Caco-2 (cell line): ENCODE results near the gene LMLN. TPM values are rescaled to one million over a fixed set of nuclear protein-coding genes. Genes with fewer than 3 reads are reported as not detected.

Experiments
- BruUV-seq: library from RNA; stranded (reverse); fragments of 400-500 nt; replicated peaks from 2 replicates; lab custom pipeline; 2021; lab: Mats Ljungman, UMichigan
- CTCF ChIA-PET: fragments of 300-600 bp; sonication (Branson Sonifier 250); formaldehyde crosslinking; loops from one replicate; lab custom pipeline; 2022; ENCODE audit warnings: antibody characterized with exemption; lab: Charles Lee
- POLR2A ChIA-PET: fragments of 300-600 bp; sonication (Branson Sonifier 250); formaldehyde crosslinking; loops from one replicate; lab custom pipeline; 2022; ENCODE audit warnings: antibody characterized with exemption; lab: Charles Lee
- DNase-seq, 2 experiments: peaks; one replicate each; pipeline versions ENCODE4 v3.0.0 to v3.0.0-alpha.2; 2020 to 2022
- H3K27me3 ChIP-seq: replicated peaks from 2 replicates; pipeline ENCODE4 v1.6.0; 2011; ENCODE audit warnings: low read length; ENCODE audit not compliant: control insufficient read depth, insufficient read depth
- H3K36me3 ChIP-seq: 2 replicates; pipeline ENCODE4 v1.5.1; 2011; ENCODE audit warnings: low read length; ENCODE audit not compliant: control insufficient read depth, insufficient read depth
- H3K4me1 ChIP-seq: fragments of 250-450 bp; sonication (Bioruptor Pico); 2 replicates; pipeline ENCODE4 v1.5.1; 2020; ENCODE audit warnings: mild to moderate bottlenecking
- H3K4me3 ChIP-seq: 2 replicates; pipeline ENCODE4 v1.5.1; 2011; ENCODE audit warnings: low read depth, mild to moderate bottlenecking, control low read depth, low read length
- H3K9me3 ChIP-seq: fragments of 250-450 bp; sonication (Bioruptor Pico); 2 replicates; pipeline ENCODE4 v1.5.1; 2020; ENCODE audit warnings: mild to moderate bottlenecking, moderate library complexity
- H3K27ac Mint-ChIP-seq: one replicate; pipeline ENCODE4 v1.8.0; 2022; ENCODE audit warnings: mixed read lengths; ENCODE audit not compliant: unreplicated experiment
- H3K27me3 Mint-ChIP-seq: one replicate; pipeline ENCODE4 v1.8.0; 2022; ENCODE audit warnings: mixed read lengths; ENCODE audit not compliant: insufficient read depth, unreplicated experiment
- H3K36me3 Mint-ChIP-seq: one replicate; pipeline ENCODE4 v1.8.0; 2022; ENCODE audit warnings: mild to moderate bottlenecking, mixed read lengths; ENCODE audit not compliant: insufficient read depth, unreplicated experiment
- H3K4me1 Mint-ChIP-seq: one replicate; pipeline ENCODE4 v1.8.0; 2022; ENCODE audit warnings: low read depth, mixed read lengths; ENCODE audit not compliant: unreplicated experiment
- H3K4me3 Mint-ChIP-seq: one replicate; pipeline ENCODE4 v1.8.0; 2022; ENCODE audit warnings: mild to moderate bottlenecking, moderate library complexity, mixed read lengths; ENCODE audit not compliant: unreplicated experiment
- H3K9me3 Mint-ChIP-seq: one replicate; pipeline ENCODE4 v1.8.0; 2022; ENCODE audit warnings: mixed read lengths; ENCODE audit not compliant: unreplicated experiment
- CTCF ChIP-seq, 2 experiments: fragments of 200-600 bp in 1 of 2; IDR thresholded peaks; 1 replicate in 1 of 2; 2 replicates in 1 of 2; pipeline versions ENCODE4 v1.5.1 to v1.8.0; 2011 to 2022; ENCODE audit warnings: antibody characterized with exemption in 1 of 2, control low read depth in 1 of 2, inconsistent platforms in 1 of 2, low read depth in 1 of 2, low read length in 1 of 2, mild to moderate bottlenecking in 1 of 2, moderate library complexity in 1 of 2; ENCODE audit not compliant: insufficient read depth in 1 of 2, severe bottlenecking in 1 of 2, unreplicated experiment in 1 of 2
- intact Hi-C: fragments of 100-400 bp; cut with micrococcal nuclease; formaldehyde crosslinking; loops from one replicate; pipeline ENCODE4 v1.10.0; 2022; ENCODE audit not compliant: unreplicated experiment
- total RNA-seq: library from RNA; stranded (reverse); gene quantifications from 2 replicates; pipeline ENCODE4 v1.2.3, GENCODE V29; 2022

Gene LMLN
- total RNA-seq, 1 experiment from 2014 or later, result 2.4 TPM

GRCh38 chr3:197942956-197943556 lies 17.0 kb upstream of the LMLN start:
- ChIA-PET POLR2A (no interaction called here), CTCF (interaction anchor here (2.3 kb wide), 1 partner anchor 37 kb away, joined by 7 read pairs; no protein-coding TSS in a partner anchor)
- H3K4me3 Mint-ChIP-seq, result no peak overlapping the region
- H3K36me3 ChIP-seq, result no peaks in the 10 kb centered on the region
- H3K27me3 ChIP-seq, result no peaks in the 10 kb centered on the region
- H3K9me3 Mint-ChIP-seq, result no peaks in the 10 kb centered on the region
- TF ChIP-seq CTCF (IDR thresholded peaks at IDR 0.05; ENCODE audit: insufficient read depth in 1 of 2, low read depth in 1 of 2, low read length in 1 of 2, severe bottlenecking in 1 of 2, unreplicated experiment in 1 of 2), result peak; percentile 69 to 75
- H3K27me3 Mint-ChIP-seq, result peaks cover 3% of the 10 kb centered on the region
- no peaks in the 10 kb centered on the region for H3K36me3 Mint-ChIP-seq
- intact Hi-C loops, result loop anchor here (1.0 kb wide), 1 partner anchor 37 kb away; no protein-coding TSS in a partner anchor
- no TSS peak for BruUV-seq
- H3K4me3 ChIP-seq, result no peak overlapping the region
- DNase-seq, result peak in 1 of 2 experiments; percentile 44
- H3K4me1 ChIP-seq, result no peaks in the 10 kb centered on the region
- no peaks in the 10 kb centered on the region for H3K9me3 ChIP-seq
- H3K4me1 Mint-ChIP-seq, result no peaks in the 10 kb centered on the region
- no peak overlapping the region for H3K27ac Mint-ChIP-seq

GRCh38 chr3:197949191-197949777 lies 10.7 kb upstream of the LMLN start:
- intact Hi-C loops, result no loop called here
- peaks cover 8% of the 10 kb centered on the region for H3K4me1 Mint-ChIP-seq
- no peaks in the 10 kb centered on the region for H3K27me3 Mint-ChIP-seq
- ChIA-PET POLR2A (no interaction called here), CTCF (interaction anchor here (1.0 to 1.3 kb wide), 2 partner anchors 44 to 131 kb away, joined by 3 to 6 read pairs; no protein-coding TSS in a partner anchor)
- H3K4me3 Mint-ChIP-seq, result peak overlapping the region; percentile 98
- H3K27me3 ChIP-seq, result no peaks in the 10 kb centered on the region
- no peaks in the 10 kb centered on the region for H3K9me3 ChIP-seq
- no peaks in the 10 kb centered on the region for H3K9me3 Mint-ChIP-seq
- no TSS peak for BruUV-seq
- no peak for DNase-seq
- peaks cover 51% of the 10 kb centered on the region for H3K36me3 Mint-ChIP-seq
- peak overlapping the region; percentile 100 for H3K27ac Mint-ChIP-seq
- no peak for TF ChIP-seq CTCF (IDR thresholded peaks at IDR 0.05; ENCODE audit: insufficient read depth in 1 of 2, low read depth in 1 of 2, low read length in 1 of 2, severe bottlenecking in 1 of 2, unreplicated experiment in 1 of 2)
- H3K4me1 ChIP-seq, result peaks cover 8% of the 10 kb centered on the region; the same call in 1 of the 2 replicates
- H3K4me3 ChIP-seq, result peak overlapping the region; percentile 37
- H3K36me3 ChIP-seq, result peaks cover 3% of the 10 kb centered on the region

GRCh38 chr3:197949778-197950676 lies 10.0 kb upstream of the LMLN start, which contains the start of gene RPL35A:
Gene RPL35A, plus strand, starts transcription at chr3:197950190. Its CDS starts 778 bp downstream, at chr3:197950968.
- Mint-ChIP-seq H3K27ac (peak within 1 kb of the TSS; percentile 100), H3K9me3 (no peaks in the 10 kb centered on the region), H3K36me3 (peaks cover 58% of the 10 kb centered on the region), H3K4me3 (peak within 1 kb of the TSS; percentile 98), H3K4me1 (peaks cover 8% of the 10 kb centered on the region), H3K27me3 (no peaks in the 10 kb centered on the region)
- DNase-seq, result peak; percentile 90 to 91
- H3K4me1 ChIP-seq, result peaks cover 8% of the 10 kb centered on the region; the same call in 1 of the 2 replicates
- ChIA-PET POLR2A (interaction anchor here (0.5 kb wide), 1 partner anchor 816 kb away, joined by 6 read pairs; no protein-coding TSS in a partner anchor), CTCF (interaction anchor here (0.9 to 1.3 kb wide), 3 partner anchors 44 to 131 kb away, joined by 3 to 6 read pairs (median 3); no protein-coding TSS in a partner anchor)
- H3K9me3 ChIP-seq, result no peaks in the 10 kb centered on the region
- TF ChIP-seq CTCF (IDR thresholded peaks at IDR 0.05; ENCODE audit: insufficient read depth in 1 of 2, low read depth in 1 of 2, low read length in 1 of 2, severe bottlenecking in 1 of 2, unreplicated experiment in 1 of 2), result no peak
- intact Hi-C loops, result loop anchor here (1.0 to 2.0 kb wide), 2 partner anchors 10 to 43 kb away; partner anchors contain the start of gene LMLN
- peak within 1 kb of the TSS; percentile 60 for H3K4me3 ChIP-seq
- no peaks in the 10 kb centered on the region for H3K27me3 ChIP-seq
- H3K36me3 ChIP-seq, result peaks cover 4% of the 10 kb centered on the region
- TSS peak; percentile 61 for BruUV-seq
